GM18861 (cell line): Measurements from ENCODE around the gene TMEM217.
A peak's percentile ranks its signal among the peaks of the same experiment; 100 is the strongest.
"Not testable (repeated sequence)": the region's sequence is repeated elsewhere in the genome, so short reads cannot be mapped to it uniquely, and the experiment has no call there.

Source experiments
- ATAC-seq: cut with Tn5 transposase; IDR thresholded peaks from one replicate; pipeline ENCODE4 v1.9.1; 2021; ENCODE audit not compliant: unreplicated experiment

TMEM217 gene

GRCh38 chr6:37257634-37258404 is at the start of gene TMEM217, which contains the start of gene TBC1D22B:
Gene TMEM217, minus strand, starts transcription at chr6:37258144. Its CDS starts 39,114 bp downstream, at chr6:37219030.
Gene TBC1D22B, plus strand, starts transcription at chr6:37257772. Its CDS starts 146 bp downstream, at chr6:37257918.
- ATAC-seq: peak; percentile 93

GRCh38 chr6:37307484-37307883 is 49.5 kb upstream of the TMEM217 start:
- not testable (repeated sequence) for ATAC-seq

- no peak for ATAC-seq
Observed at GRCh38 chr6:37306624-37307222, 48.8 kb upstream of the TMEM217 start.

GRCh38 chr6:37305841-37306425 is 48.0 kb upstream of the TMEM217 start:
- no peak for ATAC-seq

GRCh38 chr6:37304766-37305165 is 46.8 kb upstream of the TMEM217 start:
- no peak for ATAC-seq

- ATAC-seq: no peak
Observed at GRCh38 chr6:37303891-37304503, 46.1 kb upstream of the TMEM217 start.

GRCh38 chr6:37303091-37303660 is 45.2 kb upstream of the TMEM217 start:
- ATAC-seq: no peak

- no peak for ATAC-seq
Observed at GRCh38 chr6:37302086-37302686, 44.2 kb upstream of the TMEM217 start.

- no peak for ATAC-seq
Observed at GRCh38 chr6:37299990-37300389, 42.0 kb upstream of the TMEM217 start.

- peak; percentile 82 for ATAC-seq
Observed at GRCh38 chr6:37298958-37299357, 41.0 kb upstream of the TMEM217 start.

- not testable (repeated sequence) for ATAC-seq
Observed at GRCh38 chr6:37297637-37298036, 39.7 kb upstream of the TMEM217 start.

- peak; percentile 48 for ATAC-seq
Observed at GRCh38 chr6:37293426-37293825, 35.5 kb upstream of the TMEM217 start.

- ATAC-seq: no peak
Observed at GRCh38 chr6:37289931-37290330, 32.0 kb upstream of the TMEM217 start.

GRCh38 chr6:37288247-37288646 is 30.3 kb upstream of the TMEM217 start:
- ATAC-seq: no peak

- peak; percentile 56 for ATAC-seq
Observed at GRCh38 chr6:37287519-37288157, 29.7 kb upstream of the TMEM217 start.

GRCh38 chr6:37285861-37286311 is 27.9 kb upstream of the TMEM217 start:
- peak; percentile 39 for ATAC-seq

- no peak for ATAC-seq
Observed at GRCh38 chr6:37284781-37285180, 26.8 kb upstream of the TMEM217 start.

GRCh38 chr6:37283671-37284151 is 25.8 kb upstream of the TMEM217 start:
- no peak for ATAC-seq

GRCh38 chr6:37283268-37283667 is 25.3 kb upstream of the TMEM217 start:
- ATAC-seq: no peak

- no peak for ATAC-seq
Observed at GRCh38 chr6:37282371-37282770, 24.4 kb upstream of the TMEM217 start.
